GM10847 (cell line): ENCODE results near the gene LAMP1.

Experiments
- POLR2A ChIP-seq: IDR thresholded peaks from 2 replicates; pipeline ENCODE4 v1.6.1; 2011; ENCODE audit not compliant: insufficient read length; ENCODE audit errors: extremely low read depth

Gene LAMP1

DNA sequence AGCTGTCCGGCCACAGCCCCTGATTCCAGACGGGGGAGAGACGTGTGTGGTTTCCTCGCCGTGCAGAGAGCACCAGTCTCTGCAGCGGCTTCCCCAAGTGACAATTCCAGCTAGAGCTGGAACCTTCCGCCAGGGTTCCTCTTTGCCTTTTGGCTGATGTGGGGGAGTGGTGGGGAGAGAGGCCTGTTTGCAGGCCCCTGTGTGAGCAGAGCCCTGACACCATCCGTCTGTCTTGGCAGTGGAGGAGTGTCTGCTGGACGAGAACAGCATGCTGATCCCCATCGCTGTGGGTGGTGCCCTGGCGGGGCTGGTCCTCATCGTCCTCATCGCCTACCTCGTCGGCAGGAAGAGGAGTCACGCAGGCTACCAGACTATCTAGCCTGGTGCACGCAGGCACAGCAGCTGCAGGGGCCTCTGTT lies 25.0 kb downstream of the LAMP1 start:
- TF ChIP-seq POLR2A, result no peak

DNA sequence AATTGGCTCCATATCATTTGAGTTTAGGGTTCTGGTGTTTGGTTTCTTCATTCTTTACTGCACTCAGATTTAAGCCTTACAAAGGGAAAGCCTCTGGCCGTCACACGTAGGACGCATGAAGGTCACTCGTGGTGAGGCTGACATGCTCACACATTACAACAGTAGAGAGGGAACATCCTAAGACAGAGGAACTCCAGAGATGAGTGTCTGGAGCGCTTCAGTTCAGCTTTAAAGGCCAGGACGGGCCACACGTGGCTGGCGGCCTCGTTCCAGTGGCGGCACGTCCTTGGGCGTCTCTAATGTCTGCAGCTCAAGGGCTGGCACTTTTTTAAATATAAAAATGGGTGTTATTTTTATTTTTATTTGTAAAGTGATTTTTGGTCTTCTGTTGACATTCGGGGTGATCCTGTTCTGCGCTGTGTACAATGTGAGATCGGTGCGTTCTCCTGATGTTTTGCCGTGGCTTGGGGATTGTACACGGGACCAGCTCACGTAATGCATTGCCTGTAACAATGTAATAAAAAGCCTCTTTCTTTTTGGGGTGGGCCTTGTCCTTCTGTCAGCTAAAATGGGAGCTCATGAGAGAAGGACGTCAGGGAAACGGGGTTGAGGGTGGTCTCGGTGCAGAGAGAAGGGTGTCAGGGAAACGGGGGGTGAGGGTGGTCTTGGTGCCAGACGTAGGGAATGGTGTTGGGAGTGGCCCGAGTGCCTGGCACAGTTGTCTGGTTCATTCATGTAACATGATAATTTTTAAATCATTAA lies 26.0 kb downstream of the LAMP1 start:
- no peak for TF ChIP-seq POLR2A

DNA sequence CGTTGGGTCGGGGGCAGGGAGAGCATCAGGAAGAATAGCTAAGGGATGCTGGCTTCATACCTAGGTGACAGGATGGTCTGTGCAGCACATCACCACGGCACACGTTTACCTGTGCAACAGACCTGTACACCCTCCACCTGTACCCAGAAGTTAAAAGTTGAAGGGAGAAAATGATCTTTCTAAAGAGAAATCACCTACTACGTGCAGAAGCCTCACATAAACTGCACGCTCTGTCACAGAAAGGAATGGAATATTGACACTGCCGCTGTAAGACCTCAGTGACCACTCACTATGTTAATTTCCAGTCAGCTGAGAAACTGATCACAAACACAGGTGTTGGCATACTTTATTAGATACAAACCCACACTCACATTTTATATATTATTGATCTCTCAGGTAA lies 26.8 kb downstream of the LAMP1 start:
- no peak for TF ChIP-seq POLR2A

DNA sequence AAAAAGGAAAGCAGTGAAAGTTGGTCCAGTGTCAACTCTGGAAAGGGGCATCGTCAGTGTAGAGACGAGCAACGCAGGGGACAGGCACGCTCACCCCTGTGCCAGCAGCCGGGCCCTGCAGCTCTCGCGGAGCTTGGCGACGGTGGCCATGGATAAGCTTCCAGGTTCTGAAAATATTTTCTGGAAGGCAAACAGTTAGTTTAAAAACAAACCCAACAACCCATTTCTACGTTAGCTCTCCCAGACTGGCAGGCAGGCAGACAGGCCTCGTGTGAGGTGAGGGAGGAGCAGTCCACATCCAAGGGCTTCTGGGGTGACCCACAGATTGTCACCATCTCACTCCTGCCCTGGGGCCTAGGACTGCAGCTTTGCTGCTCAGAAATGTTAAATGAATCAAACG lies 27.4 kb downstream of the LAMP1 start:
- no peak for TF ChIP-seq POLR2A

DNA sequence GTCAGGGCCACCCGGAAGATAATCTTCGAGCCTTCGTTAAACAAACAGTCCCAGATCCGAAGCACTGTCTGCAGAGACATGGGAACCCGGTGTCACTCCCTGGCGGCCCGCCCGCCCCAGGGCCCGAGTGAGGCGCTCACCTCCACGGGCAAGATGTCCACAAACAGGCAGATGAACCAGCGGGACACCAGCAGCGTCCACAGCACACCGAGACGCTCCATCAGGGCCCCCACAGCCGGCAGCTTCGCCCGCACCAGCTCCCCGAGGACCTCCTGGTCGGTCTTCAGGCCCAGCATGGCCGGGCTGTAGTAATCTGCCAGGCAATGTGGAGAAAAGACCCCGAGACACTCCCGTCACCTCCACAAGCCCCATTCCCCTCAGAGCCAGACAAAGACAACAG lies 28.7 kb downstream of the LAMP1 start:
- no peak for TF ChIP-seq POLR2A

DNA sequence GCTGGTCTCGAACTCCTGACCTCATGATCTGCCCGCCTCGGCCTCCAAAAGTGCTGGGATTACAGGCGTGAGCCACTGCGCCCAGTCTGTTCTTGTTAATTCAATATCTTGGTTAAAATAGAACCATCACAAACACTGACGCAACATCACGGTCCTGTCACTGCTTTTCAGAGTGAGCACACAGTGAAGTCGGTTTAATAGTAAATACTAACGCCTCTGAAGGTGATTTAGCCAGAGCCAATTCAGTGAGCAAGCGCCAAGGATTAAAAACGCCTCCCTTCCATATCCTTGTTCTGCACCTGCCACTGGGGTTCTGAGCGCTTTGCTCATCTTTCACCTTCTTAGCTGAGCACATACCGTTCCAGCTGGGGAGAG lies 30.3 kb downstream of the LAMP1 start:
- TF ChIP-seq POLR2A, result no peak

DNA sequence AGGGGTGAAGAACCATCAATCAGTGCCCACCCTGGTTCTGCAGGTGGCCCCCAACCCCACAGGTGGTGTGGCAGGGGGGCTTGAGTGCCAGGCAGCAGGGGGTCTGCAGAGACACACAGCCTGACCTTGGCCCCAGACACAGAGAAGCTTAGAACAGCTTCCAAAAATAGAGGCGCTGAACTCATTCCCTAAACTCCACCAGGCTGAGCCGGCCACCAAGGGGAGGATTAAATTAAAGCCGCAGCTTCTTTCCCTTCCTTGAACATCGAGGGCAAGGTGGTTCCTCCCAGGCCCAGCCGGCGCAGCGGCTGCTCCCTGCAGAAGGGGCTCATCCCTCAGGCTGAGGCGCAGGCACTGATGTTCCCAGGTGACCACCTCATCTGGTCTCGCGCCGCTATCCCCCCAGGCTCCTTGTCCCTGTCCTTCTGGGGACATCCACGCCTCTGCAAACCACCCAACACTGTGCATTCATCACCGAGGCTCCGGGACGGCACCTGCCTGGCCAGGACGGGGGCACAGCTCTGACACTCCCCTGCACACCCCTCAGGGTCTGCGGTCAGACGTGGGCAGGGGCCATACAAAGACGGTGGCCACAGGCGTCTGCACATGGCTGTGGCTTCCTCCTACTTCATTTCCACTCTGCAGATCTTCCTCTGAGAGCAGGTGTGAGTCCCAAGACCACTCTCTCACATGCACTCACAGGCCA lies 30.9 kb downstream of the LAMP1 start:
- TF ChIP-seq POLR2A, result no peak

DNA sequence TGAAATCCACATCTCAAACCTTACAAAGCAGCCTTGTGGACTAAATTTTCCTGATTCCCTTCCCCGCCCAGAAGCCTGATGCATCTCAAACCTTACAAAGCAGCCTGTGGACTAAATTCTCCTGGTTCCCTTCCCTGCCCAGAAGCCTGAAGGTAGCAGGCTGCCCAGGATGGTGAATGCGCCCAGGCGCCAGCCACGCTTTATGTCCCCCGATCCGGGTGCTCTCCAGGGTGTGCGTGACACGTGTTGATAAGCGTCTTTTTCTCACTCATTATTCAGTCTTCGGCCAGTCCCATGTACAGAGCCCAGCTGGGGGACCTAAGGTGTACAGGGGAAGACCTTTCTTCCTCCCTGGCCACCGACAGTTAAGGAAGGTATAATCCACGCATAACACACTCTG lies 31.8 kb downstream of the LAMP1 start:
- no peak for TF ChIP-seq POLR2A

DNA sequence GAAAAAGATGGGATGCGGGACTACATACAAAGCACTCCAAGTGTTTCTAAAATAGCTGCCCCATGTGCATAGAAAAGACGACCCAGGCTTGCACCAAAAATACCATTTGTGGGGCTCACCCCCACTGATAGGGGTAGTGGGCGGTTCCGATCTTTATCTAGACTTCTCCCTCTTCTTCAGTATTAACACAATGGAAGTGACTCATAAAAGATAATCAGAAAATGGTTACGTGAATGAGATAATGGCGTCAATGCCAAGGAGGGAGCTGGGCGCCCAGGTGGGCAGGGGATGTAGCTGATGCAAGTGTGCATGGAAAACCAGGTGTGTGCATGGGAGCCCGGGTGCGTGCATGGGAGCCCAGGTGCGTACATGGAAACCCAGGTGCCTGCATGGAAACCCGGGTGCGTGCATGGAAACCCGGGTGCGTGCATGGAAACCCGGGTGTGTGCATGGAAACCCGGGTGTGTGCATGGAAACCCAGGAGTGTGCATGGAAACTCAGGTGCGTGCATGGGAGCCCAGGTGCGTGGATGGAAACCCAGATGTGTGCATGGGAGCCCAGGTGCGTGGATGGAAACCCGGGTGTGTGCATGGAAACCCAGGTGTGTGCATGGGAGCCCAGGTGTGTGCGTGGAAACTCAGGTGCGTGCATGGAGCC lies 32.7 kb downstream of the LAMP1 start:
- TF ChIP-seq POLR2A, result no peak

DNA sequence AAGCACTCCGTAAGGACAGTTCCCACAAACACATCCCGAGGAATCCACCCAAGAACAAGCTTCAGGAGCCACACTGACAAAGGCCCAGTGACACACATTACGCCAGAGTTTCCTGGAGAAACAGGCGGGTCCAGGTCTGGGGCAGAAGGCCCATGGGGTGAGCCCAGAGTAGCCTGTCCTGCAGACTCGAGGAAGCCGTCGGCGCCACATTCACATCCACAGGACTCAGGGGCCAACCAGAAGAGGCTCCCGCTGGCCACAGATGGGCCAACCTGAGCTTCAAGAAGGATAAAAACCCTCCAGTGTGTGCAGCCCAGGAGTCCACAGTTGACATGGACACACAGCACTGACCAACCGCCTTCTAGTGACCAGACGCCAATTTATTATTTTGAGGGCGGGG lies 35.6 kb downstream of the LAMP1 start:
- TF ChIP-seq POLR2A, result no peak

DNA sequence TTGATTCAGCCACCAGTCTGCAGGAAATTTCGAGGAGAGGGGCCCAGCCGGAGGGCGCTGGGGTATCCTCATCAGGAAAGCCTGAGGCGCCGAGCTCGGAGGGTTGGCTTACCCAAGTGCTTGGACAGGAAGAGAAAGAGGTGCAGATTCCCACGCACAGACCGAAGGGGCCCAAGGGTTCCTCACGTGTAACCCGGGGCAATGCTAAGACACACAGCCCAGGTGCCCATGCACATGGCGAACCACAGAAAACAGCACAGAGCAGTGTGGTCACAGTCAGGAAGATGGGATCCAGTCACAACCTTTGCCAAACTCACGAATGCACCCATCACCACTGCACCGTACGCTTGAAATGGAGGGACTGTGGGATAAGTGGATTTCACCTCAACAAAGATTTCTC lies 36.0 kb downstream of the LAMP1 start:
- TF ChIP-seq POLR2A, result no peak

DNA sequence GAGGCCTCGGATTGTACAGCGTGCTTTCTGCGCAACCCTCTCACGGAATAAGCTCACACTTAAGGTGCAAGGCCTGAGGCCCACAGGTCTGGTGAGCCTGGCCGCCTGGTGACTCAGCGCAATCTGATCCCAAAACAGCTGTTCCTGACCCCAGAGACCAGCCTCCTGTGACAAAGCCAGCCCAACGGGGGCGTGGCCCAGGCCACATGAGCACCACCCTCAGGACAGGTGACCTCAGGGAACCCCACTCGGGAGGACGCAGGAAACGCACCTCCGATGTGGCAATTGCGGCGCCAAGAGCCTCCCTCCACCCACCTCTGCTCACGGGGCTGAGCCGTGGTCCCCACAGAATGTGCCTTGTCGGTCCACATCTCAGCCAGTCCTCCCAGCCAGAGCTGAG lies 40.5 kb downstream of the LAMP1 start:
- no peak for TF ChIP-seq POLR2A

DNA sequence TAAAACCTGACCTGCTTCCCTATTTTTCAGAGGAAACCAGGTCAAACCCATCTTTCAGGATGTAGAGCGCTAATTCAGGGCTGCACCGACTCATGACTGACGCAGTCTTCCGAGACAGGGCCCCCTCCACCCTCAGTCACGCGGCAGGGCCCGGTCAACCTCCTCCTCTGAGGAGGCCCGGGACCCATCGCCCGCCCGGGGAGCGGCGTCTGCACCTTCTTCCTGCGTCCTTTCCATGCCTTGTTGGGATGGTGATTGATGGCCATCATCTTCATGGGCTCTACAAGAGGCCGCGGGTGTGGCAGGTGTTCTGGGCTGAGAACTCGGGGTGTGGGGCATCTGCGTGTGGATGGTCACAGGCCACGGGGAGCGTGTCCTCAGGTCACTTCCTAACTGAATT lies 40.9 kb downstream of the LAMP1 start:
- no peak for TF ChIP-seq POLR2A

DNA sequence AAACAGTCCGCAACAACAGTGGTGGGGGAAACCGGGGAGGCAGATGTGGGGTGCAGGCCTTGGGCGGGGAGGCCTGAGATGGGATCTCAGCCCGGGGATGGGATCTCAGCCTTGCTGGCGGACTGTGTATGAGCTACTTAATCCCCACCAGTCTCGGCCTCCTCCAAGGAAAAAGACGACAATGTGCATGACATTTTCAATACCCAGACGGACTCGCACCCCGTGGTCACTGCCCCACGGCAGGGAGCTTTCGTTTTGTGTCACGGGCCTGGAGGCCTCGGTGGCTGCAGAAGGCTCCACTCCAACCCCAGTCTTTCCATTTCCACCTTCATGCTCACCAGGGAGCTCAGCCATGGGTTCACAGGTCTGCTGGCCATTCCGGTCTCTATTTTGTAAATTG lies 41.4 kb downstream of the LAMP1 start:
- no peak for TF ChIP-seq POLR2A

DNA sequence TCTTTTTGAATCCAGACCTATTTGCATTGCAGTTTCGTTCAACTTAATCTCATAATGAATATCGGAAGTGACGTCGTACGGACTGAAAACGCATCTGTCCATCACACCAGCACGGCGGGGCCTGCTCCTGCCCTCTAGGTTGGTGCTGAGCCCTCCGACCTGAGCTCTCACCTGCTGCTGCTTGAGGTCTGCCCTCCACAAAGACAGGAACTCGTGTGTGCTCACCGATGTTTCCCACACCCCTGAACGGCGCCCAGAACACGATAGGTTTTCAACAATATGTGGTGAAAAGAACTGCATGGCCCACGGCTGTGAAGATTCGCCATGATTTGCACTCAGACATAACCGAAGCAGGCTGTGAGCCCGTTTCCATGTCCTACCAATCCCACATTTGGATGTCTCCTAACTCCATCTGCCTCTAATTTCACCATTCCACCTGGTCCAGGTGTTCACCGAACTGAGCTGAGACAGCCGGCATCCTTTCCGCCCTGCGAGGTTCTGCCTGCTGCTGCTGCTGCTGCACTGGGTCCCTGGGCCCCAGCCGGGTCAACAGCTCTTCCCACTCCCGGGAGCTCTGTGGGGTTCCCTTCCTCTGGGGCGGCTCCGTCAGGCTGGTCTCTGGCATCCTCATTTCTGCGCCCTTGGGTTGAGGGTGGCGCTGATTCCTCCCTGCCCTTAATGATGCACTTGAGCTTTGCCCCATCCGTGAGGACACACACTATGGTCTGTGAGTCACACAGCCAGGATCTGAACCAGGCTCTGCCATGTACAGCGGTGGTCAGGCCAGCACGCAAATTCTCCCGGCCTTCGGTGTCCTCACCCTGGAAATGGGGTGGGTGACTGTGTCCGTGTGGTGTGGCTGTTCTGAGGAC lies 46.0 kb downstream of the LAMP1 start:
- no peak for TF ChIP-seq POLR2A

DNA sequence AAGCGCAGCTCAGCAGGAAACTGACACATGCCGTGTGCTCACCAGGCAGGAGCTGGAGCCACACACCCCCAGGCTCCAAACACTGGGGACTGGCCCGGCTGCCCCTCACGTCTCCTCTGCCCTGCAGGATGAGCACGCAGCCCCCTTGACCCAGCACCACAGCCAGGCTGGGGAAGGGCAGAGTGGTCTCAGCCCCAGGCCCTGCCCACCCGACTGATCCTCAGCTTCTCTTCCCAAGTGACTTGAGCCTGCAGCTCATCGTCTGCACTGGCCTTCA lies 46.6 kb downstream of the LAMP1 start:
- TF ChIP-seq POLR2A, result no peak
